Measurements from ENCODE around the gene CCDC28A.

- TF ChIP-seq ELK1 (IDR thresholded peaks at IDR 0.05; ENCODE audit: borderline replicate concordance, low read depth, low read length): no peak
- TF ChIP-seq CTCF (conservative IDR thresholded peaks at IDR 0.05; ENCODE audit: low read depth, low read length): no peak
- no peak for TF ChIP-seq USF2 (IDR thresholded peaks at IDR 0.05; ENCODE audit: low read depth, low read length)
- no peak for TF ChIP-seq FOS (IDR thresholded peaks at IDR 0.05; ENCODE audit: low read depth, low read length)
- no peak for TF ChIP-seq CEBPB (IDR thresholded peaks at IDR 0.05; ENCODE audit: low read depth, low read length)
- no peak for TF ChIP-seq RAD21 (IDR thresholded peaks at IDR 0.05; ENCODE audit: low read length)
- TF ChIP-seq POLR2A (IDR thresholded peaks at IDR 0.05; ENCODE audit: low read depth, low read length): no peak
- no peak for TF ChIP-seq MAZ (IDR thresholded peaks at IDR 0.05; ENCODE audit: borderline replicate concordance, low read depth, low read length)
- no peak for TF ChIP-seq MAFK (IDR thresholded peaks at IDR 0.05; ENCODE audit: low read depth, low read length)
- TF ChIP-seq RFX5 (IDR thresholded peaks at IDR 0.05; ENCODE audit: low read depth, low read length): no peak
- no peak for TF ChIP-seq RCOR1 (IDR thresholded peaks at IDR 0.05; ENCODE audit: insufficient replicate concordance, low read length)
- no peak for TF ChIP-seq SMC3 (IDR thresholded peaks at IDR 0.05; ENCODE audit: low read depth, low read length)
- TF ChIP-seq CHD1 (IDR thresholded peaks at IDR 0.05; ENCODE audit: low read depth, low read length): no peak
- TF ChIP-seq BHLHE40 (IDR thresholded peaks at IDR 0.05; ENCODE audit: low read depth, low read length): no peak
Measured at GRCh38 chr6:138769102-138769676, 4.4 kb upstream of the CCDC28A start.
